G401 (cell line): Measurements from ENCODE around the gene PRSS12. TPM values are rescaled to one million over a fixed set of nuclear protein-coding genes. Genes with fewer than 3 reads are reported as not detected.
"Not testable (repeated sequence)": the region's sequence is repeated elsewhere in the genome, so short reads cannot be mapped to it uniquely, and the experiment has no call there.

ENCODE experiments used
- DNase-seq: peaks from one replicate; pipeline ENCODE4 v3.0.0-alpha.2; 2015; ENCODE audit warnings: low spot score
- in situ Hi-C: cut with HindIII; loops from 2 replicates; pipeline ENCODE4 v1.10.0; 2016; ENCODE audit warnings: low sequenced_read_pairs, mixed read lengths
- total RNA-seq: library from RNA; depleted of rRNA; stranded (reverse); fragments of >200 nt; shearing (Covaris generic); gene quantifications from 2 replicates; pipeline ENCODE4 v1.2.3, GENCODE V29; 2014

The PRSS12 gene
- total RNA-seq, 1 experiment from 2014 or later: not detected

GRCh38 chr4:118284169-118284568, 68.6 kb downstream of the PRSS12 start:
- no peak for DNase-seq

GRCh38 chr4:118282692-118283091, 70.1 kb downstream of the PRSS12 start:
- in situ Hi-C loops: no loop called here
- DNase-seq: peak; percentile 56

More at GRCh38 chr4:118284169-118284568, 68.6 kb downstream of the PRSS12 start:
- in situ Hi-C loops: no loop called here

- peak; percentile 62 for DNase-seq
- in situ Hi-C loops: no loop called here
Measured at GRCh38 chr4:118281611-118282442, 71.0 kb downstream of the PRSS12 start.

GRCh38 chr4:118280501-118281218, 72.1 kb downstream of the PRSS12 start:
- in situ Hi-C loops: no loop called here
- peak; percentile 89 for DNase-seq

GRCh38 chr4:118279920-118280432, 72.8 kb downstream of the PRSS12 start:
- in situ Hi-C loops: no loop called here
- peak; percentile 13 for DNase-seq

- DNase-seq: no peak
- in situ Hi-C loops: no loop called here
Measured at GRCh38 chr4:118279328-118279727, 73.5 kb downstream of the PRSS12 start.

- peak; percentile 98 for DNase-seq
- in situ Hi-C loops: no loop called here
Measured at GRCh38 chr4:118278473-118279274, 74.1 kb downstream of the PRSS12 start.

- in situ Hi-C loops: no loop called here
Measured at GRCh38 chr4:118277243-118277642, 75.6 kb downstream of the PRSS12 start.

GRCh38 chr4:118276580-118276979, 76.2 kb downstream of the PRSS12 start:
- in situ Hi-C loops: no loop called here
- DNase-seq: no peak

More at GRCh38 chr4:118277243-118277642, 75.6 kb downstream of the PRSS12 start:
- no peak for DNase-seq

- DNase-seq: no peak
- in situ Hi-C loops: no loop called here
Measured at GRCh38 chr4:118273642-118274041, 79.2 kb downstream of the PRSS12 start.

- DNase-seq: no peak
- in situ Hi-C loops: no loop called here
Measured at GRCh38 chr4:118271788-118272187, 81.0 kb downstream of the PRSS12 start.

- in situ Hi-C loops: no loop called here
- peak; percentile 80 for DNase-seq
Measured at GRCh38 chr4:118270492-118270891, 82.3 kb downstream of the PRSS12 start.

GRCh38 chr4:118268780-118269179, 84.0 kb downstream of the PRSS12 start:
- no peak for DNase-seq
- in situ Hi-C loops: no loop called here

- in situ Hi-C loops, DNase-seq: not testable (repeated sequence)
Measured at GRCh38 chr4:118266145-118266496, 86.7 kb downstream of the PRSS12 start.

- no peak for DNase-seq
- in situ Hi-C loops: no loop called here
Measured at GRCh38 chr4:118265312-118266144, 87.3 kb downstream of the PRSS12 start.

- no peak for DNase-seq
- in situ Hi-C loops: no loop called here
Measured at GRCh38 chr4:118264096-118264495, 88.7 kb downstream of the PRSS12 start.

GRCh38 chr4:118260309-118260708, 92.5 kb downstream of the PRSS12 start:
- in situ Hi-C loops: no loop called here
- DNase-seq: no peak

- no peak for DNase-seq
- in situ Hi-C loops: no loop called here
Measured at GRCh38 chr4:118259111-118259510, 93.7 kb downstream of the PRSS12 start.

- DNase-seq: no peak
- in situ Hi-C loops: no loop called here
Measured at GRCh38 chr4:118254368-118254767, 98.4 kb downstream of the PRSS12 start.
